Ectodermal cell (in vitro differentiated cells): ENCODE results near the gene MRPS5.

ENCODE experiments used
- H3K27ac ChIP-seq: 2 replicates; pipeline ENCODE4 v1.7.0; 2013; ENCODE audit warnings: mild to moderate bottlenecking, low read depth, low read length; ENCODE audit not compliant: insufficient read depth, poor library complexity, severe bottlenecking
- H3K27me3 ChIP-seq: 2 replicates; pipeline ENCODE4 v1.7.0; 2013; ENCODE audit warnings: mild to moderate bottlenecking, low read length; ENCODE audit not compliant: insufficient read depth, control insufficient read depth, poor library complexity, severe bottlenecking
- H3K36me3 ChIP-seq: one replicate; pipeline ENCODE4 v1.7.0; 2013; ENCODE audit warnings: low read length; ENCODE audit not compliant: control insufficient read depth, insufficient read depth
- H3K4me1 ChIP-seq: one replicate; pipeline ENCODE4 v1.7.0; 2013; ENCODE audit warnings: low read length; ENCODE audit not compliant: control insufficient read depth, insufficient read depth
- H3K4me3 ChIP-seq: 2 replicates; pipeline ENCODE4 v1.7.0; 2013; ENCODE audit warnings: low read depth, low read length, control low read depth; ENCODE audit not compliant: insufficient read depth
- H3K9me3 ChIP-seq: 2 replicates; pipeline ENCODE4 v1.7.0; 2013; ENCODE audit warnings: mild to moderate bottlenecking, low read length, moderate library complexity; ENCODE audit not compliant: control insufficient read depth
- WGBS, 2 experiments: methylation state at CpG; one replicate each; pipeline ENCODE4 v1.1.7; 2013; ENCODE audit warnings: missing lambda C conversion rate in 2 of 2; 5-methylcytosine and 5-hydroxymethylcytosine counted together

MRPS5 gene

GRCh38 chr2:95074663-95075439 lies 46.8 kb downstream of the MRPS5 start:
- H3K4me1 ChIP-seq, result no peaks in the 10 kb centered on the region
- no peaks in the 10 kb centered on the region for H3K27me3 ChIP-seq
- no peak overlapping the region for H3K4me3 ChIP-seq
- H3K36me3 ChIP-seq, result no peaks in the 10 kb centered on the region
- H3K9me3 ChIP-seq, result no peaks in the 10 kb centered on the region
- 89% methylated on average over 15 of the region's 15 CpGs for WGBS, 2 experiments
- no peak overlapping the region for H3K27ac ChIP-seq

- Histone ChIP-seq H3K4me1 (no peaks in the 10 kb centered on the region), H3K36me3 (no peaks in the 10 kb centered on the region), H3K4me3 (no peak overlapping the region), H3K9me3 (no peaks in the 10 kb centered on the region), H3K27ac (no peak overlapping the region), H3K27me3 (no peaks in the 10 kb centered on the region)
- whole genome bisulfite sequencing, 2 experiments, result 91 to 93% methylated on average over 18 of the region's 18 CpGs
These were observed 47.5 kb downstream of the MRPS5 start for GRCh38 chr2:95073856-95074662.

DNA sequence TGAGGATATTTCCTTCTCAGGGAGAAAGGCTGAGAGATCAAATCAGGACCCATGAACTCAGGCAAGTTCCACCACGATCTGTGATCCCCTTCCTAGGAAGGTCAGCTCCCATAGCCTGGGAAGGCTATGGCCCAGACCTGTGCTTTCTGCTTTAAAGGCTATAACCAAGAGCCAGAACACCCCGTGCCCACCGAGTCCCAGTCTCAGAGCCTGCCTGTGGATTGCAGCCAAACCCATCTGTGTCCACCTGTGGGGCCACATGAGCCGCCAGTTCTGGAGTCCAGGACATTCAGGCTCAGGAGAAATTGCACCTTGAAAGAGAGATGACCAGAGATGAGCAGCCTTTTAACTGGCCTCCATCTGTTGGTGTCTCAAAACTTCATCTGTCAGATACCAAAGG lies 49.2 kb downstream of the MRPS5 start:
- Histone ChIP-seq H3K27ac (no peak overlapping the region), H3K27me3 (no peaks in the 10 kb centered on the region)
- 86 to 91% methylated on average over 4 of the region's 4 CpGs for WGBS, 2 experiments

GRCh38 chr2:95071856-95072255 lies 49.8 kb downstream of the MRPS5 start:
- Histone ChIP-seq H3K4me1 (no peaks in the 10 kb centered on the region), H3K27ac (no peak overlapping the region), H3K36me3 (no peaks in the 10 kb centered on the region), H3K27me3 (no peaks in the 10 kb centered on the region), H3K9me3 (no peaks in the 10 kb centered on the region), H3K4me3 (no peak overlapping the region)
- 75 to 76% methylated on average over 4 of the region's 4 CpGs for WGBS, 2 experiments

More for the DNA sequence above, 49.2 kb downstream of the MRPS5 start:
- H3K4me1 ChIP-seq, result no peaks in the 10 kb centered on the region
- H3K36me3 ChIP-seq, result no peaks in the 10 kb centered on the region
- H3K4me3 ChIP-seq, result no peak overlapping the region
- H3K9me3 ChIP-seq, result no peaks in the 10 kb centered on the region

- Histone ChIP-seq H3K27ac (no peak overlapping the region), H3K4me3 (no peak overlapping the region), H3K27me3 (no peaks in the 10 kb centered on the region), H3K4me1 (no peaks in the 10 kb centered on the region), H3K36me3 (no peaks in the 10 kb centered on the region), H3K9me3 (no peaks in the 10 kb centered on the region)
- 84 to 90% methylated on average over 9 of the region's 9 CpGs for WGBS, 2 experiments
These were observed 52.1 kb downstream of the MRPS5 start for GRCh38 chr2:95069465-95069864.

- no peaks in the 10 kb centered on the region for H3K9me3 ChIP-seq
- H3K27ac ChIP-seq, result no peak overlapping the region
- no peaks in the 10 kb centered on the region for H3K27me3 ChIP-seq
- H3K4me3 ChIP-seq, result no peak overlapping the region
- WGBS, 2 experiments, result 87 to 100% methylated on average over 1 to 2 of the region's 2 CpGs
- H3K36me3 ChIP-seq, result no peaks in the 10 kb centered on the region
- H3K4me1 ChIP-seq, result no peaks in the 10 kb centered on the region
These were observed 53.4 kb downstream of the MRPS5 start for GRCh38 chr2:95068256-95068655.

DNA sequence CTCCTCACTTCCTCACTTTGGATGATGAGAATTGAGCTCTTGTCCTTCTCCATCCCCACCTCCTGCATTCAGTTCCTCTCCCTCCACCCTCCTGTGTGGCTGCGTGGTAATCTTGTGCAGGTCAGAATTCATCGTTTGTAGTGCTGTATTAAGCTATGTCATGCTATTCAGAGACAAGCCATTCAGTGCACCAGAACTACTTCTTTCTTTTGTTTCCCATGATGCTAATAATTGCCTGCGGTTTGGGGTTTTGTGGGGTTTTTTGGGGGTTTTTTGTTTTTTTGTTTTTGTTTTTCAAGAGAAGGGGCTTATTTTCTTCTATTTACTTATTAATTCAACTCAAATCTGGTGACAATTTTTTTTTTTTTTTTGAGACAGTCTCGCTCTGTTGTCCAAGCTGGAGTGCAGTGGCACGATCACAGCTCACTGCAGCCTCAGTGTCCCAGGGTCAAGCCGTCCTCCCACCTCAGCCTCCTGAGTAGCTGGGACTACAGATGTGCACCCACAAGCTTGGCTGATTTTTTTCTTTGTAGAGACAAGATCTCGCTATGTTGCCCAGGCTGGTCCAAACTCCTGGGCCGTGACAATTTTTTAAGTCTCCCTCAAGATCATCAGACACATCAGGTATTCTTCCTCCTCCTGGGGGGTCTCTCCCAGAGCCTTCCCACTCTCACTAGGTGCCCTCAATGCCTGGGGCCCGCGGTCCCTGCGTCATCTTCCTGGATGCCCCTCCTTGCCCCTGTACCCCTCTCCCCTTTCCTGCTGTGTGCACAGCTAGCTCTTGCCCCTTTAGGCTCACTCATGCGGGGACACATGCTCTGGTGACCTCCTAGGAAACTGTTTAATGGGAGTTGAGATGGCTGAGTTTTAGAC lies 58.3 kb downstream of the MRPS5 start:
- Histone ChIP-seq H3K9me3 (no peaks in the 10 kb centered on the region), H3K27ac (no peak overlapping the region)
- 80 to 82% methylated on average over 10 to 11 of the region's 12 CpGs for whole genome bisulfite sequencing, 2 experiments

DNA sequence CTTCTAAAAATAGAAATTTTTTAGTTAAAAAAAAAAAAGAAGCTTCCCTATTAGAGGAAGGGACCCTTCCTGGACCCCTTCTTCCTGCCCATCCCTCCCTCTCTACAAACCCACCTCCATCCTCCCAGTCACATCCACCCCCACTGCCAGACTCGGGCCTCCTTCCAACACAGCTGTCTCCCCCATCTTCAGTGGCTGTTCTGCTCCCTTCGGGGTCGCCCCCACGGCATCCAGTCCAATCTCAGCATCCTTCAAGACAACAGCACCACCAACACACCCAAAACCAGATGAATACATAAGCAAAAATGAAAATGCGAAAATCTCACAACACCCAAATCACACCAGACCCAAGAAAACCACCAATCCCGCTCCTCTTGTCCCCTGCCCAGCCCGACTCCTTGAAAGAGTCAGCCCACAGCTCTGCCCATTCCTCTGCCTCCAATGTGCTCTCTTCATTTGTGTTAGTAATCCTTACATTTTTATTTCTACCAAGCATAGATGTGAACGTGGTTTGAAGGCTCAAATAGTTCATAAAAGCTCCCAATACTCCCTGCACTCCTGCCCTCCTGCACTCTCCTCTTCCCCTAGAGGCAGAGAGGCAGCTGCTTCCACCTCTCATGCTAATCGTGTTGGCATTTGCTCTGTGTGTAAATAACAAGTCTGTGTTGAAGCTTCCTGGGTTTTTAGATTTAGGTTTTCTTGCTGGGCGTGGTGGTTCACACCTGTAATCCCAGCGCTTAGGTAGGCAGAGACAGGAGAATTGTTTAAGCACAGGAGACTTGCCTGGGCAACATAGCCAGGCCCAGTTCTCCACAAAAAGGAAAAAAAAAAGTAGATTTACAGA lies 59.1 kb downstream of the MRPS5 start:
- 68 to 74% methylated on average over 11 of the region's 11 CpGs for WGBS, 2 experiments

More for the DNA sequence above, 58.3 kb downstream of the MRPS5 start:
- H3K4me1 ChIP-seq, result no peaks in the 10 kb centered on the region
- H3K36me3 ChIP-seq, result no peaks in the 10 kb centered on the region
- no peak overlapping the region for H3K4me3 ChIP-seq
- no peaks in the 10 kb centered on the region for H3K27me3 ChIP-seq

DNA sequence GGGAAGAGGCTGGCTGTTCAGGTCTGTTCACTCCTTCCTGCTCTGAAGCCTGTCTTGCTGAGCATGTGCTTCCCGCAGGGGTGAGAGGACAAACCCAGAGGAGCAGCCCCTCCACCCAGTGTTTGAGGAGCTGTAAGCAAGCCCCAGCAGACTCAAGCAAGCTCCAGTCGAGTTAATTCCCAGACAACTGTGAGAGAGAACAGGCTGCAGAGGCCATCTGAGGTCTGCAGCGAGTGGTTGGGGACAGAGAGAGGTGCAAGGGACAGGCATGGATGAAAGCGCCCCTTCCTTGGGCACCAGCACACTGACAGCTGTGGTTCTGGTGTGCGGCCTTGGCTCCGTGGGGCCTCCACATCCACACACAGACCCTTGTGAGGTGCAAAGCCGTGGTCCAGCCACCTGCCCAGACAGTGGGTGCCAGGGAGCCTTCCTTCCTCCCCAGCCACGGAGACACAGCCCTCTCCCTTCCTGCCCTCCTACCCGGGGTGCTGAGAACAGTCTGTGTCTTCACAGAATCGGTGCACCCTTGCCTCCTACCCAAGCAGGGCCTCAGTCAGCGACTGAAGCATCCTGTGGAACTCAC lies 59.9 kb downstream of the MRPS5 start:
- Histone ChIP-seq H3K9me3 (no peaks in the 10 kb centered on the region), H3K4me1 (peaks cover 13% of the 10 kb centered on the region), H3K36me3 (no peaks in the 10 kb centered on the region), H3K4me3 (no peak overlapping the region), H3K27ac (no peak overlapping the region), H3K27me3 (no peaks in the 10 kb centered on the region)
- WGBS, 2 experiments, result 79 to 85% methylated on average over 11 of the region's 11 CpGs

More for the DNA sequence above, 59.1 kb downstream of the MRPS5 start:
- H3K36me3 ChIP-seq, result no peaks in the 10 kb centered on the region
- no peak overlapping the region for H3K4me3 ChIP-seq
- peaks cover 5% of the 10 kb centered on the region for H3K4me1 ChIP-seq
- no peaks in the 10 kb centered on the region for H3K27me3 ChIP-seq
- no peaks in the 10 kb centered on the region for H3K9me3 ChIP-seq
- H3K27ac ChIP-seq, result no peak overlapping the region
